Measurements from ENCODE around the gene EPS8L3.

The EPS8L3 gene, protein sequence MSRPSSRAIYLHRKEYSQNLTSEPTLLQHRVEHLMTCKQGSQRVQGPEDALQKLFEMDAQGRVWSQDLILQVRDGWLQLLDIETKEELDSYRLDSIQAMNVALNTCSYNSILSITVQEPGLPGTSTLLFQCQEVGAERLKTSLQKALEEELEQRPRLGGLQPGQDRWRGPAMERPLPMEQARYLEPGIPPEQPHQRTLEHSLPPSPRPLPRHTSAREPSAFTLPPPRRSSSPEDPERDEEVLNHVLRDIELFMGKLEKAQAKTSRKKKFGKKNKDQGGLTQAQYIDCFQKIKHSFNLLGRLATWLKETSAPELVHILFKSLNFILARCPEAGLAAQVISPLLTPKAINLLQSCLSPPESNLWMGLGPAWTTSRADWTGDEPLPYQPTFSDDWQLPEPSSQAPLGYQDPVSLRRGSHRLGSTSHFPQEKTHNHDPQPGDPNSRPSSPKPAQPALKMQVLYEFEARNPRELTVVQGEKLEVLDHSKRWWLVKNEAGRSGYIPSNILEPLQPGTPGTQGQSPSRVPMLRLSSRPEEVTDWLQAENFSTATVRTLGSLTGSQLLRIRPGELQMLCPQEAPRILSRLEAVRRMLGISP

DNA sequence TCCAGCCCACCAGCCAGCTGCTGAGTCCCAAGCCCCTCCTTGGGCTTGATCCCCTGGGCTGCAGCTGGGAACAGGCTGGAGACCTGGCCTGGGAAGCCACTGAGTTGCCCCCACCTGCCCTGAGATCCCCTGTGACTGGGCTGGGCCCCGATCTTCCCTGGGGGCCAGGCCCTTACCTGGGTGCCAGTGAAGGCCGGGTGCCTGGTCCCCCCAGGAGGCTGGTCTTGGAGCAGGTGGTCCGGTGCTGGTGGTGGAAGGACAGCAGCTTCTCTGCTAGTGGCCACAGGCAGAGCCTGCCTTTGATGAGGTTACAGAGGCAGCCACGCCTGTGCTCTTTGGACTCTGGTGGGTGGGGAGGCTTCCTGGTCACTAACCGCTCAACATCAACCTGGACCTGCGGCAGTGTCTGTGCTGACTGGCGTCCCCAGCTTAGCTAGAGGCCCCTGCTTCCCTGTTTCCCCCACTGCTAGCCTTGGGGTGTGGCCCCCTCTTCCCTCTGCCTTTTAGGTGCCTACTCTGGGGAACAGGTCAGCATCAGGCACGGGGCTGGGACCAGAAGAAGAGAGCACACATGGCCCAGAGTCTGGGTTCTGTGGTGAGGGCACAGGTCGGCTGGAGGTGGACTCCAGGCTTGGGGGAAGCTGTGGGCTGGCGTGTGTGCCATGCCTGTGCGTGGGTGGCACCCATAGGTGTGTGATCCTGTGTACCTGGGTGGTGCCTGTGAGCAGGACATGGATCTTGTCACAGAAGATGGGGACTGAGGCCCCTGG is at the start of gene EPS8L3:
EPS8L3 (minus strand) TSS at position 278 of the 770 bp plus-strand sequence. CDS start 2,174 bp downstream, outside the sequence.
- no peaks in the 10 kb centered on the region for H3K36me3 ChIP-seq (ENCODE audit: control insufficient read depth, insufficient read depth, low read length)
- no peak for TF ChIP-seq CTCF (IDR thresholded peaks at IDR 0.05)
- H3K4me1 ChIP-seq: no peaks in the 10 kb centered on the region
- no peak within 1 kb of the TSS for H3K4me3 ChIP-seq (ENCODE audit: low read depth, low read length)
- H3K27me3 ChIP-seq (ENCODE audit: control insufficient read depth, insufficient read depth, low read length): no peaks in the 10 kb centered on the region
- H3K9me3 ChIP-seq (ENCODE audit: control insufficient read depth, low read length): no peaks in the 10 kb centered on the region
- no peak within 1 kb of the TSS for H3K27ac ChIP-seq
- H3K9ac ChIP-seq: no peak within 1 kb of the TSS
- no peaks in the 10 kb centered on the region for H3K79me2 ChIP-seq
- H2AFZ ChIP-seq: no peak within 1 kb of the TSS
- H3K4me2 ChIP-seq (ENCODE audit: low read length): no peak within 1 kb of the TSS

DNA sequence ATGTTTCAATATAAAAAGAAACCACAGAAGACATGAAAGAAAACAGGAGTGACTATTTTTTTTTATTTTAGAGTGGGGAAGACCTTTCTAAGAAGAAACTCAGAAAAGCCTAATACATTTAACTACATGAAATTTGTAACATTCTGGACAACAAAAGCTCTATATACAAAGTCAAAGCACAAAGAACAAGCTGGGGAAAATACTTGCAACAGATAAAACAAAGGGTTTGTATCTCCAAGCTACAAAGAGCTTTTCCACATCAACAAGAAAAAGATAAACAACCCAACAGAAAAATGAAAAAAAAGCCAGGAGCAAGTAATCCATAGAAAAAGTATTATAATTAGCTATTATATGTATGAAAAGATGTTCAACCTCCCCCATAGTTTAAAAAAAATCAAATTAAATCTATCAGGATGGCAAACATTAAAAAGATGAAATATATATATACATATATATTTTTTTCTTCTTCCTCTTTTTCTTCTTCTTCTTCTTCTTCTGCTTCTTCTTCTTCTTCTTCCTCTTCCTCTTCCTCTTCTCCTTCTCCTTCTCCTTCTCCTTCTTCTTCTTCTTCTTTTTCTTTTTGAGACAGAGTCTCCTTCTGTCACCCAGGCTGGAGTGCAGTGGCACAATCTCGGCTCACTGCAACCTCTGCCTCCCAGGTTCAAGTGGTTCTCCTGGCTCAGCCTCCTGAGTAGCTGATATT is 49.1 kb upstream of the EPS8L3 start:
- no peaks in the 10 kb centered on the region for H3K79me2 ChIP-seq
- H3K36me3 ChIP-seq (ENCODE audit: control insufficient read depth, insufficient read depth, low read length): no peaks in the 10 kb centered on the region
- H3K27me3 ChIP-seq (ENCODE audit: control insufficient read depth, insufficient read depth, low read length): no peaks in the 10 kb centered on the region
- H3K9me3 ChIP-seq (ENCODE audit: control insufficient read depth, low read length): no peaks in the 10 kb centered on the region
- no peak overlapping the region for H3K27ac ChIP-seq
- no peak overlapping the region for H3K4me3 ChIP-seq (ENCODE audit: low read depth, low read length)
- no peak for TF ChIP-seq CTCF (IDR thresholded peaks at IDR 0.05)
- H2AFZ ChIP-seq: no peak overlapping the region
- no peak overlapping the region for H3K9ac ChIP-seq
- H3K4me1 ChIP-seq: no peaks in the 10 kb centered on the region
- H3K4me2 ChIP-seq (ENCODE audit: low read length): no peak overlapping the region

DNA sequence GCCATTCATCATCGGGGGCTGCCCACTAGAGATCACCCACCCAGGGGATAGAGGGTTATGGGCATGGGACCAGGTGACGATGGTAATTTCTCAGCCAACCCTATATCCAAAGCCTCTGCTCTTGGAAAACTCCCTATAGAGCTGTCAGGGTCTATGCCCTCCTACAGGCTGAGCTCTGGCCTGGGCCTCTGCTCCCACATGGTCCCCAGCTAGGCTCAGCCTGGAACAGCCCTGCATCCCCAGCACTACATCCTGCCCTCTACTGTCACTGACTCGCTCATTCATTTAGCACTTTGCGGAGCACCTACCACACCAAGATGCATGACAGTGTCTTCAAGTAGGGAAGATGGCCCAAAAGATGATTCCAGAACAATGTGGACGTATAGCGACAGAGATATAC is 45.0 kb upstream of the EPS8L3 start:
- Histone ChIP-seq H3K4me3 (ENCODE audit: low read depth, low read length) (no peak overlapping the region), H3K4me1 (no peaks in the 10 kb centered on the region), H3K27me3 (ENCODE audit: control insufficient read depth, insufficient read depth, low read length) (no peaks in the 10 kb centered on the region), H3K4me2 (ENCODE audit: low read length) (no peak overlapping the region), H3K9ac (no peak overlapping the region), H3K36me3 (ENCODE audit: control insufficient read depth, insufficient read depth, low read length) (no peaks in the 10 kb centered on the region), H2AFZ (no peak overlapping the region), H3K27ac (no peak overlapping the region), H3K9me3 (ENCODE audit: control insufficient read depth, low read length) (no peaks in the 10 kb centered on the region), H3K79me2 (no peaks in the 10 kb centered on the region)
- TF ChIP-seq CTCF (IDR thresholded peaks at IDR 0.05): no peak

DNA sequence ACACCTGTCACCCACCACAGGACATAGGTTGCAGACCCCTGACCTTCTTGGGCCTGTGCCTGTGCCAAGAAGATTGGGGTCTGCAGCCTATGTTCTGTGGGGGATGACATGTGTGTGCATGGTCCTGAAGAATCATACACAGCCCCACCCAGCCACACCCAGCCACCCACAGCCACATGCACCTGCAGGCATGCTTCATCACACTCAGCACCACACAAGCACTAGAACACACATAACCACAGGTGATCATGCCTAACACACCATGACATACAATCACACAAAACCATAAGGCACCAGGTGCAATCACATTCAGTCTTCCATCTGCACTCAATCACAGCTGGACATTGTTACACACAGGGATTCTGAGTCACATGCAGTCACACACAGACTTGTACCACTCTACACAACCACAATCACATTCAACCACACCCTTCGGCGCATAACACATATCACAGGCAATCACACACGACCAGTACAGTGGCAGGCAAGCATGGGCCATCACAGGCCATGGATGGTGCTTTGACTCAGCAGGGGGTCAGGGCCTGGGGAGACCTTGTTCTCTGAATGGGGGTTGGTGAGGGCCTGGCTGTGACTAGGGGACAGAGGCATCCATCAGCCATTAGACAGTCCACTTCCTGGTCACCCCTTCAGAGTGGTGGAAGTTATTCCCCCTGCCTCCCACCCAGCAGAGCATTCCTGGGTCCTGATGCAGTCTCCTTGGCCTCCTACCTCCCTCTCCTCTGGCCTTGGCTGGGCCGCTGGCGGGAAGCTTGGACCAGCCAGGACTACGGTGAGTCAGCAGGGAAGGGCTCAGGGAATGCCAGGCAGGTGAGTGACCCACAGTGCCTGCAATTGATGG is 44.3 kb upstream of the EPS8L3 start:
- Histone ChIP-seq H3K9me3 (ENCODE audit: control insufficient read depth, low read length) (no peaks in the 10 kb centered on the region), H3K27ac (no peak overlapping the region), H3K79me2 (no peaks in the 10 kb centered on the region), H3K4me1 (no peaks in the 10 kb centered on the region), H3K4me2 (ENCODE audit: low read length) (no peak overlapping the region), H3K4me3 (ENCODE audit: low read depth, low read length) (no peak overlapping the region), H3K9ac (no peak overlapping the region), H2AFZ (no peak overlapping the region), H3K27me3 (ENCODE audit: control insufficient read depth, insufficient read depth, low read length) (no peaks in the 10 kb centered on the region), H3K36me3 (ENCODE audit: control insufficient read depth, insufficient read depth, low read length) (no peaks in the 10 kb centered on the region)
- TF ChIP-seq CTCF (IDR thresholded peaks at IDR 0.05): no peak
